MG63 (cell line): ENCODE results near the gene SCFD1. TPM values are rescaled to one million over a fixed set of nuclear protein-coding genes. Genes with fewer than 3 reads are reported as not detected.
A peak's percentile ranks its signal among the peaks of the same experiment; 100 is the strongest.
"Not testable (repeated sequence)": the region's sequence is repeated elsewhere in the genome, so short reads cannot be mapped to it uniquely, and the experiment has no call there.

ENCODE experiments used
- DNase-seq: peaks from one replicate; pipeline ENCODE4 v3.0.0-alpha.2; 2020
- H3K27me3 ChIP-seq: fragments of 250-450 bp; sonication (Bioruptor Pico); 2 replicates; pipeline ENCODE4 v1.5.1; 2020; ENCODE audit warnings: mild to moderate bottlenecking, moderate library complexity
- H3K36me3 ChIP-seq: fragments of 250-450 bp; sonication (Bioruptor Pico); 2 replicates; pipeline ENCODE4 v1.5.1; 2020; ENCODE audit warnings: mild to moderate bottlenecking, moderate library complexity
- H3K4me3 ChIP-seq: fragments of 250-450 bp; sonication (Bioruptor Pico); 2 replicates; pipeline ENCODE4 v1.5.1; 2020; ENCODE audit warnings: mild to moderate bottlenecking, moderate library complexity
- H3K9me3 ChIP-seq: fragments of 250-450 bp; sonication (Bioruptor Pico); 2 replicates; pipeline ENCODE4 v1.5.1; 2020; ENCODE audit warnings: mild to moderate bottlenecking, moderate library complexity
- total RNA-seq: library from RNA; depleted of rRNA; stranded (reverse); fragments of >200 nt; shearing (Covaris generic); gene quantifications from 2 replicates; pipeline ENCODE4 v1.2.3, GENCODE V29; 2014; ENCODE audit warnings: low replicate concordance; rRNA removed

Gene SCFD1
- total RNA-seq: 43.6 and 57.4 TPM in 2 replicates

GRCh38 chr14:30621940-30622830 is at the start of gene SCFD1:
TSS of gene SCFD1 (plus strand) at chr14:30622319. CDS start at chr14:30622339, 20 bp downstream.
- DNase-seq: peak; percentile 90
- peaks cover 3% of the 10 kb centered on the region for H3K36me3 ChIP-seq
- no peaks in the 10 kb centered on the region for H3K27me3 ChIP-seq
- H3K4me3 ChIP-seq: peak within 1 kb of the TSS; percentile 80
- H3K9me3 ChIP-seq: no peaks in the 10 kb centered on the region

GRCh38 chr14:30572771-30573170 is 49.3 kb upstream of the SCFD1 start:
- DNase-seq: no peak

GRCh38 chr14:30573226-30573814 is 48.8 kb upstream of the SCFD1 start:
- no peaks in the 10 kb centered on the region for H3K27me3 ChIP-seq
- no peak for DNase-seq
- no peaks in the 10 kb centered on the region; the same call in 1 of the 2 replicates for H3K36me3 ChIP-seq
- H3K9me3 ChIP-seq: no peaks in the 10 kb centered on the region
- no peak overlapping the region for H3K4me3 ChIP-seq

More at GRCh38 chr14:30572771-30573170, 49.3 kb upstream of the SCFD1 start:
- Histone ChIP-seq H3K9me3 (no peaks in the 10 kb centered on the region), H3K27me3 (no peaks in the 10 kb centered on the region), H3K4me3 (no peak overlapping the region), H3K36me3 (no peaks in the 10 kb centered on the region; the same call in none of the 2 replicates)

GRCh38 chr14:30573966-30574365 is 48.2 kb upstream of the SCFD1 start:
- DNase-seq: no peak
- H3K27me3 ChIP-seq: no peaks in the 10 kb centered on the region
- no peak overlapping the region for H3K4me3 ChIP-seq
- no peaks in the 10 kb centered on the region; the same call in 1 of the 2 replicates for H3K36me3 ChIP-seq
- no peaks in the 10 kb centered on the region for H3K9me3 ChIP-seq

GRCh38 chr14:30574777-30575176 is 47.3 kb upstream of the SCFD1 start:
- not testable (repeated sequence) for H3K27me3 ChIP-seq, H3K4me3 ChIP-seq, H3K9me3 ChIP-seq, H3K36me3 ChIP-seq, DNase-seq

DNA sequence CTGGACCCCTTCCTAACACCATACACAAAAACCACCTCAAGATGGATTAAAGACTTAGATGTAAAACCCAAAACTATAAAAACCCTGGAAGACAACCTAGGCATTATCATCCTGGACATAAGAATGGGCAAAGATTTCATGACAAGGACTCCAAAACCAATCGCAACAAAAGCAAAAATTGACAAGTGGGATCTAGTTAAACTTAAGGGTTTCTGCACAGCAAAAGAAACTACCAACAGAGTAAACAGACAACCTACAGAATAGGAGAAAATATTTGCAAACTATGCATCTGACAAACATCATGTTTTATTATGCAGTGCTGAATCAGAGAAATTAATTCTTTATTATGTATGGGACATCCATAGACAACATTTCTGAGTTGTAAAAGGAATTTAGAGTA is 45.8 kb upstream of the SCFD1 start:
- H3K4me3 ChIP-seq: not testable (repeated sequence)

GRCh38 chr14:30580616-30581282 is 41.4 kb upstream of the SCFD1 start:
- no peaks in the 10 kb centered on the region for H3K9me3 ChIP-seq
- H3K4me3 ChIP-seq: no peak overlapping the region
- no peak for DNase-seq
- H3K27me3 ChIP-seq: no peaks in the 10 kb centered on the region
- peaks cover 22% of the 10 kb centered on the region for H3K36me3 ChIP-seq

More for the DNA sequence above, 45.8 kb upstream of the SCFD1 start:
- not testable (repeated sequence) for H3K27me3 ChIP-seq, H3K36me3 ChIP-seq, DNase-seq, H3K9me3 ChIP-seq

DNA sequence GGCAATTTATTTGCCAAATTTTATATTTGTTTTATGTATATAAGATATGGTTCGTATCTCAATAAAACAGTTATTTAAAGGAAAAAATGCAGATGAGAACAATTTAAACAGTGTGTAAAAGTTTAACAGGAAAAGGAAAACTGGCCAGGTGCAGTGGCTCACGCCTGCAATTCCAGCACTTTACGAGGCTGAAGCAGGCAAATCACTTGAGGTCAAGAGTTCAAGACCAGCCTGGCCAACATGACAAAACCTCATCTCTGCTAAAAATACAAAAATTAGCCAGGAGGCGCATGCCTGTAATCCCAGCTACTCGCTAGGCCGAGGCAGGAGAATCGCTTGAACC is 40.9 kb upstream of the SCFD1 start:
- Histone ChIP-seq H3K4me3 (no peak overlapping the region), H3K9me3 (no peaks in the 10 kb centered on the region), H3K27me3 (no peaks in the 10 kb centered on the region), H3K36me3 (peaks cover 22% of the 10 kb centered on the region)
- DNase-seq: no peak

DNA sequence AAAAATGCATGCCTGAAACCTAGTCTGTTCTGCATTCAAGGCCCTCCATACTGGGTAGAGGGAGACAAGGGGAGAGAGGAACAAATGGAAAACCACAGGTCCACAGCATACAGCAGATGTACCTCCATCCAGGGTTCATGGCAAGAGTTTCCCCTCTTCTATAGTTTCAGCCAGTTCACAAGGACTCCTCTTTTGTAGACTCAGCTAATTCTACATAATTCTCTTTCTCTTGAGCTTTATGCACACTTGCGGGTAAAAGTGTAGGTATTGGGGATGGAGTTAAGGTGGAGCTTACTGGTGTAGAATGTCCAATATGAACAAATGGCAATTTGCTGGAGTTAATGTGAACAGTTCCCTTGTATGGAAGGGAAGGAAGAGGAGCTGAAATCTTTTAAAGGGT is 39.7 kb upstream of the SCFD1 start:
- Histone ChIP-seq H3K27me3 (no peaks in the 10 kb centered on the region), H3K4me3 (no peak overlapping the region), H3K9me3 (no peaks in the 10 kb centered on the region), H3K36me3 (peaks cover 26% of the 10 kb centered on the region)
- DNase-seq: no peak

- H3K4me3 ChIP-seq: no peak overlapping the region
- H3K27me3 ChIP-seq: no peaks in the 10 kb centered on the region
- H3K9me3 ChIP-seq: no peaks in the 10 kb centered on the region
- DNase-seq: no peak
- H3K36me3 ChIP-seq: peaks cover 36% of the 10 kb centered on the region
These were observed 38.0 kb upstream of the SCFD1 start for GRCh38 chr14:30584058-30584630.

DNA sequence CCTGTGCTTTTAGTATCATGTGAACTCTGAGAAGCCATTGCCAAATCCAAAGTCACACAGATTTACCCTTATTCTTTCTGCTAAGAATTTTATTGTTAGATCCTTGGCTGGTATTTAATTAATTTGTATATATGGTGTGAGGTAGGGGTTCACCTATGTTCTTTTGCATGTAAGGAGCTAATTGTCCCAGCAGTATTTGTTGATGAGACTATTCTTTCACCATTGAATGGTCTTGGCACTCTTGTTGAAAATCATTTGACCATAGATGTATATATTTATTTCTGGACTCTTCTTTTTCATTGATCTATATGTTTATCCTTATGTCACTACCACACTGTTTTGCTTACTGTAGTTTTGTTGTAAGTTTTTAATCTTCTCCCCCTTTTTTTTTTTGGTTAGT is 36.9 kb upstream of the SCFD1 start:
- Histone ChIP-seq H3K4me3 (no peak overlapping the region), H3K27me3 (no peaks in the 10 kb centered on the region), H3K9me3 (no peaks in the 10 kb centered on the region), H3K36me3 (peaks cover 42% of the 10 kb centered on the region)
- DNase-seq: no peak

- Histone ChIP-seq H3K36me3 (peaks cover 45% of the 10 kb centered on the region), H3K9me3 (no peaks in the 10 kb centered on the region), H3K4me3 (no peak overlapping the region), H3K27me3 (no peaks in the 10 kb centered on the region)
- no peak for DNase-seq
These were observed 35.0 kb upstream of the SCFD1 start for GRCh38 chr14:30587141-30587540.

DNA sequence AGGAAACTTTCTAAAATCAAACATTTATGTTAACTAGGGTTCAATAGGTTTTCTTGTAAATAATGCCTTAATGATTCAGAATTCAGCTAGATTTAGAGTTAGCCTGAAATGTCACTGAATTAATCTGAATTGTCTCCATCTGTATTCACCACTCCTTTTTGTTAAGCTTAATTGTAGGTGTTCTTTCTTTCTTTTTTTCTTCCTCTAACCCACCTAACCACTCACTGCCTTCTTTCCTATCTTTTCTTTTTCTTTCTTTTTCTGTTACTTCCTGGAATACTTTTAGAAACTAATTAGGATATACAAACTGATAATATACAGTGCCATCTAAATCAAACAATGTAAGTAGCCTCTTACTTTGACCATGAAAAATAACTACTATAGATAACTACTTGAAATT is 33.2 kb upstream of the SCFD1 start:
- Histone ChIP-seq H3K4me3 (no peak overlapping the region), H3K9me3 (no peaks in the 10 kb centered on the region), H3K27me3 (no peaks in the 10 kb centered on the region), H3K36me3 (peaks cover 41% of the 10 kb centered on the region)
- DNase-seq: no peak

DNA sequence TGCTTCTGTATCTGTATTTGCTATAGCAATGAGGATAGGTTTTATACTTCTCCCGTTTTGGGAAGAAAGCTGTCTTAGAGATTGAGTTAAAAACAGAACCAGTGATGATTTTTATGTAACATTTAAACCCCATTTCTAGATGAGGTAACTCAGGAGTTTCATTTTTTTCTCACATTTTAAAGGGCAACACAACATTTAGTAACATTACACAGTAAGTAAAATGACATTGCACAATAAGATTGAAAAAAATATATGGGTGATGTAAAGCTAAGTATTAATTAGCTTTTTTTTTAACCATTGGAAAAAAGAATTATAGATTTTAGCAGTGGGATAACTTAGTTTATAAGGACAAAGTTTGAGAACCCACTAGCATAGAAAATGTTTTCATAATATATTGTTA is 25.2 kb upstream of the SCFD1 start:
- Histone ChIP-seq H3K36me3 (peaks cover 49% of the 10 kb centered on the region), H3K27me3 (no peaks in the 10 kb centered on the region), H3K9me3 (no peaks in the 10 kb centered on the region), H3K4me3 (no peak overlapping the region)
- no peak for DNase-seq

DNA sequence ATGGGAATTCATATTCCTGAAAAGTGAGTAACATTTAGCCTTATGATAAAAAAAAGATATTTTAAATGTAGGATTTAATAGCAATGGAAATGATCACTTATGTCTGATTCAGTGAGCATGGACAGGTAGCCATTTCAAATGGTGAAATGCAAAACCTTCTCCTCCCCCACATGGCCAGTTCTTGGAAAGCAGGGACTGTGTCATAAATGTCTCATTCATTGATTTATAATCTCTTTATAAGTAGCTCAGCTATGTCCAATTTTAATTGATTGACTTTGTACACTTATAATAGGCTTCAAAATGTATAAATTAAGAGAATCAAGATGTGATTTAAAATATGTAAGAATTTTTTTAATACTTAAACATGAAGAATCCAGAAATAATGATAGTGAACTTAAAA is 24.6 kb upstream of the SCFD1 start:
- Histone ChIP-seq H3K36me3 (peaks cover 50% of the 10 kb centered on the region), H3K4me3 (no peak overlapping the region), H3K27me3 (no peaks in the 10 kb centered on the region), H3K9me3 (no peaks in the 10 kb centered on the region)
- no peak for DNase-seq

DNA sequence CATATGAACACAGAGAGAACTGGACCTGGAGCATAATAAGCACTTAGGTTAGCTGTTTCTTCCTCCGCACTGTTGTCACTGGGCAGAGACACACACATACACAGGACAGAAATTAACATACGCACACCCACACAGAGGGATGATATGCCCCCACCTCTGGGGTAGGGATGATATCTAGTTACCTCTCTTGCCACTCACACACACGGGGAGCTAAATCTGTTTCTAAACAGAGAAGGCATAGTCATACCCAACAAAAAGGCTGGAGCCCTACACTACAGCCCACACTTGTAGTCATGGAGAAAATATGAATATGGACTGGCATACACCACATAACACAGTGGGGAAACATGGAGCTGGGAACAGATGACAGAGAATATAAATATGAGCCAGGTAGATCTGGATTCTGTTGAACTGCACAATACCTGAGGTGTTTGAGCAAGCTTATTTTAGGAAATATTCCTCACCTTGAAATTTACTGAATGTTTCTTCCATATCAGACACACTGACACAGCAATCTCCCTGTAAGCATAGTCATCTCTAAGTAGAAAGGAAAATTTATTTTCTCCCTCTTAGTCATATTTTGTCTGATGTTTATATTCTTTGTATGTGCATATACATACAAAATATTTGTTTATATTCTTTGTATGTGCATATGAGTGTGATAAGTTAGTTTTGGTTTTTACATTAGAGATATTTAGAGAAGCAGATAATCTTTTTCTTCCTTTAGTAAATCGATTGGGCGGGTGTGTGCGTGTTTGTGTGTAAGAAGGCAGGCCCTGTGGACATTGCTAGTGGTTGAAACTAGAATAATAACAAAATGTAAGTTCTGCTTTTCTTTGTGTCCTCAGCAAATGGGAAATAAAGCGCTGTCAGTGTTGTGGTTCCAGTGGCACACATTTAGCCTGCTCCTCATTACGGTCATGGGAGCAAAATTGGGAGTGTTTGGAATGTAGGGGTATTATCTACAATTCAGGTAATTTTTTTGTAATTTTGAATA is 20.9 kb upstream of the SCFD1 start:
- DNase-seq: no peak
- Histone ChIP-seq H3K36me3 (peaks cover 49% of the 10 kb centered on the region), H3K9me3 (no peaks in the 10 kb centered on the region), H3K27me3 (no peaks in the 10 kb centered on the region), H3K4me3 (no peak overlapping the region)
